H1 (cell line): Measurements from ENCODE around the gene FFAR2. TPM values are rescaled to one million over a fixed set of nuclear protein-coding genes. Genes with fewer than 3 reads are reported as not detected.

Experiments used
- CTCF ChIA-PET: fragments of 300-600 bp; sonication (Branson Sonifier 250); formaldehyde crosslinking; loops from one replicate; lab custom pipeline; 2021; ENCODE audit not compliant: partially characterized antibody; lab: Charles Lee
- POLR2A ChIA-PET: fragments of 300-600 bp; sonication (Branson Sonifier 250); formaldehyde crosslinking; loops from one replicate; lab custom pipeline; 2021; ENCODE audit warnings: inconsistent platforms; ENCODE audit not compliant: partially characterized antibody; lab: Charles Lee
- DNase-seq, 2 experiments: peaks; one replicate each; pipeline versions ENCODE4 v3.0.0 to v3.0.0-alpha.2; 2010 to 2022; ENCODE audit warnings: low spot score in 2 of 2, low read depth in 1 of 2, mixed read lengths in 1 of 2
- FAIRE-seq: peaks from 2 replicates; lab custom pipeline; 2011; peaks lifted over from hg19 to GRCh38; lab: Jason Lieb, UNC
- H2AFZ ChIP-seq: 2 replicates; pipeline ENCODE4 v1.8.1; 2012; ENCODE audit warnings: low read length, inconsistent platforms
- H2AK5ac ChIP-seq: 2 replicates; pipeline ENCODE4 v1.6.1; 2013; ENCODE audit warnings: low read depth, low read length
- H2BK120ac ChIP-seq: replicated peaks from 2 replicates; pipeline ENCODE3; 2013; ENCODE audit warnings: low read depth, low read length, inconsistent platforms
- H2BK12ac ChIP-seq: 2 replicates; pipeline ENCODE4 v1.6.1; 2013; ENCODE audit warnings: low read depth, low read length
- H2BK15ac ChIP-seq: 2 replicates; pipeline ENCODE4 v1.6.1; 2013; ENCODE audit warnings: low read length
- H2BK20ac ChIP-seq: 2 replicates; pipeline ENCODE4 v1.6.1; 2013; ENCODE audit warnings: low read length
- H2BK5ac ChIP-seq: 2 replicates; pipeline ENCODE4 v1.6.1; 2013; ENCODE audit warnings: low read depth, low read length
- H3K14ac ChIP-seq: 2 replicates; pipeline ENCODE4 v1.6.1; 2013; ENCODE audit warnings: inconsistent platforms; ENCODE audit not compliant: insufficient read length
- H3K18ac ChIP-seq: 2 replicates; pipeline ENCODE4 v1.6.1; 2013; ENCODE audit warnings: low read length; ENCODE audit errors: extremely low read depth
- H3K23ac ChIP-seq: 2 replicates; pipeline ENCODE4 v1.6.1; 2013; ENCODE audit warnings: inconsistent platforms; ENCODE audit not compliant: insufficient read length
- H3K23me2 ChIP-seq: 2 replicates; pipeline ENCODE4 v1.6.1; 2013; ENCODE audit warnings: low read depth, low read length
- H3K27ac ChIP-seq: 2 replicates; pipeline ENCODE4 v1.6.1; 2011; ENCODE audit warnings: low read depth, low read length, inconsistent platforms
- H3K27me3 ChIP-seq, 4 experiments: replicated peaks in 1 of 4; 1 replicate in 1 of 4; 2 replicates in 3 of 4; pipeline versions ENCODE4 v1.6.1 to v1.8.1; 2011 to 2013; ENCODE audit warnings: low read length in 3 of 4, mild to moderate bottlenecking in 3 of 4, inconsistent platforms in 2 of 4, mixed read lengths in 2 of 4, moderate library complexity in 1 of 4; ENCODE audit not compliant: control insufficient read depth in 3 of 4, insufficient read depth in 3 of 4; ENCODE audit errors: extremely low read depth in 1 of 4
- H3K36me3 ChIP-seq, 4 experiments: 2 replicates each; pipeline versions ENCODE4 v1.6.1 to v1.8.1; 2011 to 2013; ENCODE audit warnings: mild to moderate bottlenecking in 4 of 4, low read length in 3 of 4, moderate library complexity in 2 of 4, control low read depth in 1 of 4, inconsistent platforms in 1 of 4; ENCODE audit not compliant: insufficient read depth in 4 of 4, control insufficient read depth in 2 of 4
- H3K4ac ChIP-seq: replicated peaks from 2 replicates; pipeline ENCODE3; 2013; ENCODE audit warnings: low read length, low read depth, mixed read lengths, inconsistent platforms; ENCODE audit not compliant: insufficient read length
- H3K4me1 ChIP-seq, 4 experiments: replicated peaks in 1 of 4; 1 replicate in 1 of 4; 2 replicates in 3 of 4; pipeline versions ENCODE4 v1.6.1 to v1.8.1; 2011 to 2013; ENCODE audit warnings: low read length in 3 of 4, inconsistent platforms in 2 of 4, mixed read lengths in 1 of 4; ENCODE audit not compliant: insufficient read depth in 4 of 4, control insufficient read depth in 3 of 4
- H3K4me2 ChIP-seq, 2 experiments: 2 replicates each; pipeline versions ENCODE4 v1.6.1 to v1.8.1; 2011 to 2013; ENCODE audit warnings: low read depth in 2 of 2, low read length in 2 of 2, control low read depth in 1 of 2, inconsistent platforms in 1 of 2, mild to moderate bottlenecking in 1 of 2; ENCODE audit not compliant: insufficient read depth in 1 of 2
- H3K4me3 ChIP-seq, 4 experiments: fragments of 200-600, 300-600 bp in 1 of 4; sonication (generic), shearing (Covaris generic), sonication (Bioruptor Twin) in 1 of 4; 2 replicates each; pipeline versions ENCODE4 v1.5.1 to v1.8.1; 2011 to 2016; ENCODE audit warnings: low read length in 4 of 4, low read depth in 3 of 4, control low read depth in 2 of 4, inconsistent platforms in 2 of 4, mild to moderate bottlenecking in 2 of 4, mixed read lengths in 1 of 4, moderate library complexity in 1 of 4; ENCODE audit not compliant: insufficient read depth in 2 of 4; ENCODE audit errors: extremely low read depth in 1 of 4
- H3K56ac ChIP-seq: replicated peaks from 2 replicates; pipeline ENCODE3; 2013; ENCODE audit warnings: low read depth, mild to moderate bottlenecking, mixed read lengths, low read length, inconsistent platforms; ENCODE audit not compliant: insufficient read length
- H3K79me1 ChIP-seq: 2 replicates; pipeline ENCODE4 v1.6.1; 2013; ENCODE audit warnings: low read depth, low read length, control low read depth
- H3K79me2 ChIP-seq, 2 experiments: 2 replicates each; pipeline versions ENCODE4 v1.6.1 to v1.8.1; 2012 to 2013; ENCODE audit warnings: low read length in 2 of 2, mild to moderate bottlenecking in 2 of 2, inconsistent platforms in 1 of 2; ENCODE audit not compliant: insufficient read depth in 2 of 2, control insufficient read depth in 1 of 2
- H3K9ac ChIP-seq, 4 experiments: replicated peaks in 1 of 4; 1 replicate in 1 of 4; 2 replicates in 3 of 4; pipeline versions ENCODE4 v1.6.1 to v1.8.1; 2011 to 2013; ENCODE audit warnings: low read depth in 3 of 4, low read length in 3 of 4, control low read depth in 2 of 4, mild to moderate bottlenecking in 2 of 4, moderate library complexity in 2 of 4, inconsistent platforms in 1 of 4; ENCODE audit errors: extremely low read depth in 1 of 4
- H3K9me3 ChIP-seq, 2 experiments: 2 replicates each; pipeline versions ENCODE4 v1.6.1 to v1.8.1; 2012 to 2013; ENCODE audit warnings: mild to moderate bottlenecking in 2 of 2, moderate library complexity in 2 of 2, control low read depth in 1 of 2, inconsistent platforms in 1 of 2, low read depth in 1 of 2, low read length in 1 of 2, mixed read lengths in 1 of 2; ENCODE audit not compliant: insufficient read depth in 2 of 2
- H4K20me1 ChIP-seq, 2 experiments: replicated peaks in 1 of 2; 2 replicates each; pipeline versions ENCODE3 to v1.8.1; 2011 to 2013; ENCODE audit warnings: inconsistent platforms in 2 of 2, low read length in 2 of 2, mild to moderate bottlenecking in 1 of 2; ENCODE audit not compliant: insufficient read depth in 2 of 2, control insufficient read depth in 1 of 2
- H4K5ac ChIP-seq: 2 replicates; pipeline ENCODE4 v1.6.1; 2013; ENCODE audit warnings: low read length, low read depth, mixed read lengths, inconsistent platforms; ENCODE audit not compliant: insufficient read length
- H4K8ac ChIP-seq: 2 replicates; pipeline ENCODE4 v1.8.0; 2013; ENCODE audit warnings: mild to moderate bottlenecking, moderate library complexity, low read length, inconsistent platforms; ENCODE audit not compliant: insufficient read depth; ENCODE audit errors: extremely low read depth
- H4K91ac ChIP-seq: replicated peaks from 2 replicates; pipeline ENCODE3; 2013; ENCODE audit warnings: low read length, mixed read lengths, inconsistent platforms; ENCODE audit not compliant: insufficient read length
- GABPA ChIP-seq: IDR thresholded peaks from 2 replicates; pipeline ENCODE4 v1.6.1; 2011; ENCODE audit warnings: mild to moderate bottlenecking, low read length, moderate library complexity, borderline replicate concordance; ENCODE audit not compliant: insufficient read depth
- HDAC2 ChIP-seq, 2 experiments: fragments of 300-600 bp in 1 of 2; sonication (generic) in 1 of 2; IDR thresholded peaks; 2 replicates each; pipeline ENCODE4 v1.6.1; 2011 to 2012; ENCODE audit warnings: low read depth in 2 of 2, low read length in 2 of 2, mild to moderate bottlenecking in 2 of 2, moderate library complexity in 2 of 2, borderline replicate concordance in 1 of 2, inconsistent platforms in 1 of 2
- KDM1A ChIP-seq: fragments of 200-600, 300-600 bp; sonication (generic); IDR thresholded peaks from 2 replicates; pipeline ENCODE4 v1.7.1; 2016; ENCODE audit warnings: mild to moderate bottlenecking, low read length, borderline replicate concordance
- MAFK ChIP-seq: IDR thresholded peaks from 2 replicates; pipeline ENCODE4 v1.6.1; 2012; ENCODE audit warnings: low read depth, mild to moderate bottlenecking, improper control_type of control experiment, low read length
- NANOG ChIP-seq: IDR thresholded peaks from 2 replicates; pipeline ENCODE4 v1.6.1; 2011; ENCODE audit warnings: low read length, low read depth, mild to moderate bottlenecking, inconsistent platforms; ENCODE audit not compliant: insufficient read depth, poor library complexity, severe bottlenecking
- NRF1 ChIP-seq: IDR thresholded peaks from 2 replicates; pipeline ENCODE4 v1.6.1; 2011; ENCODE audit warnings: mild to moderate bottlenecking, low read depth, low read length, improper control_type of control experiment
- RBBP5 ChIP-seq: IDR thresholded peaks from 2 replicates; pipeline ENCODE4 v1.7.1; 2012; ENCODE audit warnings: low read depth, mild to moderate bottlenecking, inconsistent platforms, low read length, moderate library complexity, borderline replicate concordance
- SAP30 ChIP-seq: fragments of 300-600 bp; sonication (generic); IDR thresholded peaks from 2 replicates; pipeline ENCODE4 v1.7.1; 2012; ENCODE audit warnings: low read length, moderate library complexity, mild to moderate bottlenecking, inconsistent platforms; ENCODE audit not compliant: insufficient read depth, insufficient replicate concordance
- SRF ChIP-seq: IDR thresholded peaks from 2 replicates; pipeline ENCODE4 v1.6.1; 2011; ENCODE audit warnings: mild to moderate bottlenecking, low read depth, low read length, moderate library complexity
- SUZ12 ChIP-seq: fragments of 200-600 bp; sonication (generic); IDR thresholded peaks from 2 replicates; pipeline ENCODE4 v1.6.1; 2012; ENCODE audit warnings: mild to moderate bottlenecking, inconsistent platforms, low read length, moderate library complexity, mixed read lengths
- YY1 ChIP-seq: IDR thresholded peaks from 2 replicates; pipeline ENCODE4 v1.6.1; 2011; ENCODE audit warnings: low read depth, mild to moderate bottlenecking, low read length
- WGBS, 2 experiments: shearing (Covaris generic) in 1 of 2; methylation state at CpG; one replicate each; pipeline versions ENCODE4 v1.1.6 to v1.1.7; 2013 to 2015; ENCODE audit warnings: low lambda C conversion rate in 2 of 2, mixed read lengths in 2 of 2, inconsistent platforms in 1 of 2, low coverage in 1 of 2, missing lambda C conversion rate in 1 of 2; ENCODE audit not compliant: insufficient replicate concordance in 2 of 2, insufficient coverage in 1 of 2, insufficient read length in 1 of 2; ENCODE audit errors: extremely low coverage in 1 of 2, missing lambda C conversion rate in 1 of 2; 5-methylcytosine and 5-hydroxymethylcytosine counted together
- polyA plus RNA-seq, 7 experiments: library from polyadenylated mRNA; depleted of rRNA in 3 of 7; stranded (reverse) in 5 of 7; unstranded in 2 of 7; fragments of >200 nt in 5 of 7; fragments of 200-250 nt in 2 of 7; gene quantifications; 1 replicate in 5 of 7; 2 replicates in 1 of 7; 4 replicates in 1 of 7; pipeline versions ENCODE4 v1.2.1 to v1.2.3, GENCODE V29; 2011 to 2013; ENCODE audit warnings: missing spikeins in 2 of 7, mixed read lengths in 2 of 7
- total RNA-seq: library from RNA; stranded (reverse); fragmentation: NEBNext Ultra II Directional; extraction: Animal tissue kit (Norgen Biotek cat#: 25700); gene quantifications from 2 replicates; pipeline ENCODE4 v1.2.1, GENCODE V29; 2021
- TF ChIP-seq, protein P1 (sequence below): IDR thresholded peaks from 2 replicates; pipeline ENCODE4 v1.6.1; 2011; ENCODE audit warnings: low read length, improper control_type of control experiment

FFAR2 gene
- total and polyA plus RNA-seq, 2 of the 8 experiments (the other 6 are each of a cell fraction or from before 2014, with no cell fraction given): not detected

DNA sequence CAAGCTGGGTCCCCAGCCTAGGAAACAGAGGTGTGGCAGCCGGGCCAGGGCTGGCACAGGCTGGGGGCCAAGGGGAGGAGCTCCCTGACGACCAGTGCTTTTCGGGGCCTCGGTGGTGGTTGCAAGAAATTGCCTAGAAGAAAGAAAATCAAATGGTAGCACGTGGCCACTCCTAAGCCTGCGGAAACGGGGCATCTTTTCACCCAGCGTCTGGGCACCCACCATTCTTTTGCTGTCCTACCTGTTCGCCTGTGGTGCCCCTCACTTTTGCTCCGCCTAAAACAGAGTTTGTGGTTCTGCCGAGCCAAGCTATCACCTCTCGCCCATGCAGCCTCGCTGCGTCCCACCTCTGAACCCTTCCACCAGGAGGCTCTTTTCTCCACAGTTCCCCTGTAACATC, 49.3 kb downstream of the FFAR2 start:
- Histone ChIP-seq H3K14ac (no peak overlapping the region), H3K36me3 (peaks cover 11 to 40% (median 28%) of the 10 kb centered on the region in 4 experiments), H2BK12ac (no peak overlapping the region), H2AFZ (no peak overlapping the region), H4K5ac (no peak overlapping the region), H2BK5ac (no peak overlapping the region), H3K79me1 (no peaks in the 10 kb centered on the region), H4K8ac (no peak overlapping the region), H2BK20ac (no peak overlapping the region), H3K4me2 (no peak overlapping the region), H3K4me3 (no peak overlapping the region), H3K23me2 (no peaks in the 10 kb centered on the region), H3K27ac (no peak overlapping the region), H3K18ac (no peak overlapping the region), H4K20me1 (peaks cover 2 to 16% of the 10 kb centered on the region in 2 experiments), H3K4me1 (peaks cover 0 to 5% (median 3%) of the 10 kb centered on the region in 4 experiments; a peak in 3 of 7 replicates), H4K91ac (no peak overlapping the region), H3K9me3 (no peaks in the 10 kb centered on the region), H2AK5ac (no peak overlapping the region), H2BK15ac (no peak overlapping the region), H3K4ac (no peak overlapping the region), H3K79me2 (no peaks in the 10 kb centered on the region), H3K23ac (no peak overlapping the region), H3K27me3 (no peaks in the 10 kb centered on the region), H3K56ac (no peak overlapping the region), H3K9ac (no peak overlapping the region), H2BK120ac (no peak overlapping the region)
- WGBS, 2 experiments: 84% methylated on average over 14 of the region's 14 CpGs; no CpG with 5 or more reads in 1 of the 2 experiments
- ChIA-PET CTCF (interaction anchor here (0.6 to 2.2 kb wide), 12 partner anchors 9 to 144 kb away, joined by 3 to 15 read pairs (median 4); no protein-coding TSS in a partner anchor), POLR2A (interaction anchor here (0.5 to 4.1 kb wide), 13 partner anchors 10 to 226 kb away, joined by 3 to 110 read pairs (median 3); partner anchors contain the start of gene CD22)
- no peak for FAIRE-seq
- DNase-seq: no peak
- TF ChIP-seq SUZ12 (no peak), YY1 (no peak), MAFK (no peak), NRF1 (no peak), SAP30 (no peak), GABPA (no peak), SRF (no peak), KDM1A (no peak), RBBP5 (no peak), HDAC2 (IDR thresholded peaks at IDR 0.05; ENCODE audit: borderline replicate concordance in 1 of 2, low read depth in 2 of 2, low read length in 2 of 2) (no peak), NANOG (no peak)
- TF ChIP-seq, protein P1, sequence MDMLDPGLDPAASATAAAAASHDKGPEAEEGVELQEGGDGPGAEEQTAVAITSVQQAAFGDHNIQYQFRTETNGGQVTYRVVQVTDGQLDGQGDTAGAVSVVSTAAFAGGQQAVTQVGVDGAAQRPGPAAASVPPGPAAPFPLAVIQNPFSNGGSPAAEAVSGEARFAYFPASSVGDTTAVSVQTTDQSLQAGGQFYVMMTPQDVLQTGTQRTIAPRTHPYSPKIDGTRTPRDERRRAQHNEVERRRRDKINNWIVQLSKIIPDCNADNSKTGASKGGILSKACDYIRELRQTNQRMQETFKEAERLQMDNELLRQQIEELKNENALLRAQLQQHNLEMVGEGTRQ: no peak
